Gastrocnemius medialis (tissue), 4 donors: Measurements from ENCODE around the gene TTC39A. TPM values are rescaled to one million over a fixed set of nuclear protein-coding genes. Genes with fewer than 3 reads are reported as not detected.
A peak's percentile ranks its signal among the peaks of the same experiment; 100 is the strongest.

Experiments used
- ATAC-seq, 2 donors: fragments of 150-250 bp; one replicate each; pipeline ENCODE4 v1.9.1; 2016
- DNase-seq, 2 donors: peaks; one replicate each; pipeline ENCODE4 v3.0.0-alpha.2; 2019
- H3K27ac ChIP-seq, 4 donors: fragments of 200-600 bp; sonication (generic); 1 replicate in 1 of 4; 2 replicates in 3 of 4; pipeline ENCODE4 v1.5.1; 2016 to 2018; ENCODE audit warnings: mild to moderate bottlenecking in 2 of 4, moderate library complexity in 1 of 4
- H3K27me3 ChIP-seq, 3 donors: fragments of 200-600 bp; sonication (generic) in 2 of 3; 1 replicate in 1 of 3; 2 replicates in 2 of 3; pipeline versions ENCODE4 v1.5.1 to v1.6.0; 2016 to 2019; ENCODE audit warnings: mild to moderate bottlenecking in 1 of 3, moderate library complexity in 1 of 3
- H3K36me3 ChIP-seq, 2 donors: fragments of 200-600 bp; sonication (generic) in 1 of 2; one replicate each; pipeline ENCODE4 v1.5.1; 2017 to 2018
- H3K4me1 ChIP-seq, 2 donors: fragments of 200-600 bp; sonication (generic) in 1 of 2; one replicate each; pipeline ENCODE4 v1.5.1; 2016 to 2017; ENCODE audit warnings: mild to moderate bottlenecking in 2 of 2
- H3K4me3 ChIP-seq, 4 donors: fragments of 200-600 bp; sonication (generic) in 3 of 4; 1 replicate in 1 of 4; 2 replicates in 3 of 4; pipeline ENCODE4 v1.5.1; 2016 to 2019; ENCODE audit warnings: mild to moderate bottlenecking in 2 of 4
- H3K9me3 ChIP-seq, 3 donors: fragments of 200-600 bp; sonication (generic) in 2 of 3; 1 replicate in 1 of 3; 2 replicates in 2 of 3; pipeline ENCODE4 v1.5.1; 2016 to 2019
- POLR2A ChIP-seq, 2 donors: fragments of 450-650 bp; IDR thresholded peaks; one replicate each; pipeline ENCODE4 v1.6.1; 2017; ENCODE audit warnings: antibody characterized with exemption in 2 of 2, mild to moderate bottlenecking in 2 of 2, moderate library complexity in 2 of 2
- in situ Hi-C, 4 donors: fragments of 200-750 bp; cut with MboI; loops; one replicate each; pipeline versions ENCODE4 v1.15.0 to v1.8.0; 2017; ENCODE audit warnings: low sequenced_read_pairs in 4 of 4
- intact Hi-C: fragments of 100-400 bp; cut with DNase I; formaldehyde crosslinking; loops from one replicate; pipeline ENCODE4 v1.15.1; 2023; ENCODE audit warnings: low total_unique reads
- total RNA-seq, 4 donors: library from RNA; depleted of rRNA; stranded (reverse); fragments of >200 nt; gene quantifications; one replicate each; pipeline versions ENCODE4 v1.1.0 to v1.2.3, GENCODE V29; 2016
- TF ChIP-seq, protein P1 (sequence below), 5 experiments: fragments of 450-650 bp in 3 of 5; fragments of 200-600 bp in 2 of 5; sonication (generic) in 2 of 5; IDR thresholded peaks in 4 of 5; conservative IDR thresholded peaks in 1 of 5; 1 replicate in 4 of 5; 2 replicates in 1 of 5; pipeline ENCODE4 v1.5.1; 2016 to 2019; ENCODE audit warnings: antibody characterized with exemption in 5 of 5, mild to moderate bottlenecking in 3 of 5, moderate library complexity in 3 of 5

TTC39A gene
- total RNA-seq, 4 donors from 2014 or later: 4.1 to 13.1 (median 8.2) TPM

DNA sequence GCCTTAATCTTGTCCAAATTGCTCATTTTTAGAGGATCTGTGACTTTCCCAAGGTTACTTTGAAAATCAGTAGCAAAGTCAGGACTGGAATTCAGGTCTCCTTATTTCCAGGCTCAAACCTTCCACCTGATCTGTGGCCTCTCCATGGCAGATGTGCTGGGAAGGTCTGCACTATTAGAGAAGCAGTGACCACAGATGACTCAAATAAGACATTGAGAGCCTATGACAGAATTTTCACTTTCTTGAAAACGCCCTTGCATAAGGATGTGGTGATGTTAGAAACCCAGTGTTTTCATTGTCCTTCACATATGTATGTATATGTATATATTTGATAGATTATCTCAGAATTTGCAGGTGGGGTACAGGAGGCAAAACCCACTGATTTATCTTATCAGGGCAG lies 45.3 kb downstream of the TTC39A start:
- Histone ChIP-seq H3K36me3 (no peaks in the 10 kb centered on the region), H3K4me3 (no peak overlapping the region), H3K27ac (no peak overlapping the region), H3K4me1 (peaks cover 0 to 6% of the 10 kb centered on the region in 2 donors), H3K9me3 (no peaks in the 10 kb centered on the region), H3K27me3 (no peaks in the 10 kb centered on the region)
- TF ChIP-seq, protein P1, sequence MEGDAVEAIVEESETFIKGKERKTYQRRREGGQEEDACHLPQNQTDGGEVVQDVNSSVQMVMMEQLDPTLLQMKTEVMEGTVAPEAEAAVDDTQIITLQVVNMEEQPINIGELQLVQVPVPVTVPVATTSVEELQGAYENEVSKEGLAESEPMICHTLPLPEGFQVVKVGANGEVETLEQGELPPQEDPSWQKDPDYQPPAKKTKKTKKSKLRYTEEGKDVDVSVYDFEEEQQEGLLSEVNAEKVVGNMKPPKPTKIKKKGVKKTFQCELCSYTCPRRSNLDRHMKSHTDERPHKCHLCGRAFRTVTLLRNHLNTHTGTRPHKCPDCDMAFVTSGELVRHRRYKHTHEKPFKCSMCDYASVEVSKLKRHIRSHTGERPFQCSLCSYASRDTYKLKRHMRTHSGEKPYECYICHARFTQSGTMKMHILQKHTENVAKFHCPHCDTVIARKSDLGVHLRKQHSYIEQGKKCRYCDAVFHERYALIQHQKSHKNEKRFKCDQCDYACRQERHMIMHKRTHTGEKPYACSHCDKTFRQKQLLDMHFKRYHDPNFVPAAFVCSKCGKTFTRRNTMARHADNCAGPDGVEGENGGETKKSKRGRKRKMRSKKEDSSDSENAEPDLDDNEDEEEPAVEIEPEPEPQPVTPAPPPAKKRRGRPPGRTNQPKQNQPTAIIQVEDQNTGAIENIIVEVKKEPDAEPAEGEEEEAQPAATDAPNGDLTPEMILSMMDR (IDR thresholded peaks at IDR 0.05 in 4 of 5, conservative IDR thresholded peaks at IDR 0.05 in 1 of 5): no peak
- TF ChIP-seq POLR2A (IDR thresholded peaks at IDR 0.05): no peak
- no peak for DNase-seq
- ATAC-seq: no peak
- in situ Hi-C loops: loop anchor here in 1 of 4 donors (25.0 kb wide), 1 partner anchor 98 kb away; no protein-coding TSS in a partner anchor
- intact Hi-C loops: no loop called here

DNA sequence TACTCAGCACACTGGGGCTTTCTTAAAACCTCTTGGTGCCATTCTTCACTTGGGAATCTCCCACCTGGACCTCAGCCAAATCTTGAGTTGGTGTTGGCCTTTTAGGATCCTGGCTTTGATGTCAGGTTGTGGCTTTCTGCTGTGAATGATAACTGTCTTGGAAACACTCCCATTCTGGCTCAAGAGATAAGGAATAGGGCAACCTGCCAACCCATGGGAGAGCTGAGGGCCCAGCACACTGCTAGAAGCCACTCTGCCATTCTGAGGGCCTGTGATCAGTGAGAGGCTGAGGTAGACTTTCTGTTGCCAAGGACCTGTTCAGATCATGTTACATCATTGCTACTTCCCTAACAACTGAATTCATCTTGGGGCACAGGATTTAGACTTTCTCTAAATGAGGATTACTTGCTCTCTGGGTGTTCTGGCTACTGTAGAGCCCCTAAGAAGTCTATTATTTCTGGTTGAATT lies 45.8 kb downstream of the TTC39A start:
- no peak for TF ChIP-seq POLR2A (IDR thresholded peaks at IDR 0.05)
- TF ChIP-seq, protein P1 (IDR thresholded peaks at IDR 0.05 in 4 of 5, conservative IDR thresholded peaks at IDR 0.05 in 1 of 5): no peak
- DNase-seq: no peak
- ATAC-seq: peak in 1 of 2 donors; percentile 52

DNA sequence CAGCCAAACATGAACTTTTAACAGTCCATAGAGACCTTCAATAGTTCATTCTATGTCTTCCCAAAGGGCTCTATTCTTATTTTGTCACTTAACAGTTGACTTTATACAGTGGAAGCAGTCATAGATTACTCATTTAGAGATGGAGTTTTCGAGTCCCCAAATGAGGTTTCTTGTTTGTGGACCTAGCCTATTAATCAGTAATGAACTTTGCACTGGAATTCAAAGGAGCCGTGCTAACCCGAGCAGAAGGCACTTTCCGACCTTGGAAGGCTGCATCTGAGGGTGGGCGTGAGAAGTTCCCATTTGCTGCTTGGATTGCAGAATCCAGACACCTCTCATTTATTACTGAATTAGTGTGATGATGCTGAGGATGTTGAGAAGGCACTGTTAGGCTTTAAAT lies 46.4 kb downstream of the TTC39A start:
- in situ Hi-C loops (loop anchor here in 1 of 4 donors (25.0 kb wide), 1 partner anchor 97 kb away; no protein-coding TSS in a partner anchor), intact Hi-C loops (no loop called here)
- TF ChIP-seq, protein P1 (IDR thresholded peaks at IDR 0.05 in 4 of 5, conservative IDR thresholded peaks at IDR 0.05 in 1 of 5): no peak
- no peaks in the 10 kb centered on the region for H3K36me3 ChIP-seq
- no peak for ATAC-seq
- DNase-seq: no peak
- H3K27me3 ChIP-seq: no peaks in the 10 kb centered on the region
- no peak overlapping the region for H3K27ac ChIP-seq
- H3K4me3 ChIP-seq: no peak overlapping the region
- H3K9me3 ChIP-seq: no peaks in the 10 kb centered on the region
- peaks cover 0 to 6% of the 10 kb centered on the region in 2 donors for H3K4me1 ChIP-seq

More for the DNA sequence above, 45.8 kb downstream of the TTC39A start:
- Histone ChIP-seq H3K9me3 (no peaks in the 10 kb centered on the region), H3K4me1 (peaks cover 0 to 6% of the 10 kb centered on the region in 2 donors), H3K36me3 (no peaks in the 10 kb centered on the region), H3K4me3 (no peak overlapping the region), H3K27me3 (no peaks in the 10 kb centered on the region), H3K27ac (no peak overlapping the region)
- in situ Hi-C loops (loop anchor here in 1 of 4 donors (25.0 kb wide), 1 partner anchor 97 kb away; no protein-coding TSS in a partner anchor), intact Hi-C loops (no loop called here)

DNA sequence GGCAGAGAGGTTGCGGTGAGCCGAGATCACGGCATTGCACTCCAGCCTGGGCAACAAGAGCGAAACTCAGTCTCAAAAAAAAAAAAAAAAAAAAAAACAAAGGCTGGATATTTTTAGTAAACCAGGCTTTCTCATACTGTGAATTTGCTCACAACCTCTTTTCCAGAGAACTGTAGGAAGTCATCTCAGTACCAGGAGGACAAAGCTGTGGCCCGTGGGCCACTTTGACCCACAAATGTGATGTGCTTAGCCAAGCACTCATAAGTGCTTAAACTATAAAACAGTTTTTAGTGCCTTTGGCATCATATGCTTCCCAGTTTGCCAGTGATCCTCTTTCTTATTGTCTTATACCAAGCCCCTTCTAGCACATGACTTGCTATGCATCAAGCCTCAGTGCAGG lies 47.8 kb downstream of the TTC39A start:
- intact Hi-C loops (no loop called here), in situ Hi-C loops (loop anchor here in 1 of 4 donors (25.0 kb wide), 1 partner anchor 95 kb away; no protein-coding TSS in a partner anchor)
- TF ChIP-seq, protein P1 (IDR thresholded peaks at IDR 0.05 in 4 of 5, conservative IDR thresholded peaks at IDR 0.05 in 1 of 5): no peak
- TF ChIP-seq POLR2A (IDR thresholded peaks at IDR 0.05): no peak
- no peak overlapping the region for H3K27ac ChIP-seq
- no peaks in the 10 kb centered on the region for H3K9me3 ChIP-seq
- H3K4me1 ChIP-seq: peaks cover 0 to 6% of the 10 kb centered on the region in 2 donors
- DNase-seq: no peak
- H3K27me3 ChIP-seq: no peaks in the 10 kb centered on the region
- H3K4me3 ChIP-seq: no peak overlapping the region
- no peaks in the 10 kb centered on the region for H3K36me3 ChIP-seq
- no peak for ATAC-seq
